Natural killer cell (primary cell): ENCODE measurements around the gene CACNA1D. TPM values are rescaled to one million over a fixed set of nuclear protein-coding genes. Genes with fewer than 3 reads are reported as not detected.

Source experiments
- ATAC-seq, 3 donors: fragments of 150-1000 bp in 2 of 3; fragments of 200-7000 bp in 1 of 3; cut with Tn5 transposase; 1 replicate in 1 of 3; 2 replicates in 2 of 3; pipeline ENCODE4 v1.10.0; 2021; ENCODE audit warnings: mild to moderate bottlenecking in 2 of 3, moderate library complexity in 2 of 3
- DNase-seq, 2 donors: peaks; one replicate each; pipeline versions ENCODE4 v3.0.0 to v3.0.0-alpha.2; 2013 to 2021; ENCODE audit warnings: mixed read lengths in 1 of 2
- H3K27ac ChIP-seq: one replicate; pipeline ENCODE4 v1.5.1; 2013; ENCODE audit warnings: mild to moderate bottlenecking, low read length
- H3K27me3 ChIP-seq: one replicate; pipeline ENCODE4 v1.6.1; 2013; ENCODE audit warnings: low read length; ENCODE audit not compliant: control insufficient read depth, insufficient read depth
- H3K36me3 ChIP-seq: one replicate; pipeline ENCODE4 v1.6.1; 2013; ENCODE audit warnings: low read length; ENCODE audit not compliant: control insufficient read depth, insufficient read depth
- H3K4me1 ChIP-seq: one replicate; pipeline ENCODE4 v1.6.1; 2013; ENCODE audit warnings: low read length; ENCODE audit not compliant: control insufficient read depth, insufficient read depth
- H3K4me3 ChIP-seq: one replicate; pipeline ENCODE4 v1.5.1; 2013; ENCODE audit warnings: low read length
- H3K9me3 ChIP-seq: one replicate; pipeline ENCODE4 v1.6.1; 2013; ENCODE audit warnings: low read length; ENCODE audit not compliant: control insufficient read depth, insufficient read depth
- H3K27ac Mint-ChIP-seq, 2 donors: one replicate each; pipeline ENCODE4 v1.8.0; 2022; ENCODE audit warnings: mild to moderate bottlenecking in 2 of 2, mixed read lengths in 2 of 2, moderate library complexity in 1 of 2
- H3K27me3 Mint-ChIP-seq, 2 donors: one replicate each; pipeline ENCODE4 v1.8.0; 2022; ENCODE audit warnings: low read depth in 2 of 2, mixed read lengths in 2 of 2
- H3K36me3 Mint-ChIP-seq: one replicate; pipeline ENCODE4 v1.8.0; 2022; ENCODE audit warnings: mixed read lengths
- H3K4me1 Mint-ChIP-seq, 2 donors: one replicate each; pipeline ENCODE4 v1.8.0; 2022; ENCODE audit warnings: mixed read lengths in 2 of 2
- H3K4me3 Mint-ChIP-seq: one replicate; pipeline ENCODE4 v1.8.0; 2022; ENCODE audit warnings: mild to moderate bottlenecking, moderate library complexity, mixed read lengths
- H3K9me3 Mint-ChIP-seq, 2 donors: one replicate each; pipeline ENCODE4 v1.8.0; 2022; ENCODE audit warnings: mixed read lengths in 2 of 2
- WGBS: methylation state at CpG from one replicate; pipeline ENCODE4 v1.1.7; 2013; ENCODE audit warnings: missing lambda C conversion rate; ENCODE audit not compliant: insufficient coverage; 5-methylcytosine and 5-hydroxymethylcytosine counted together
- intact Hi-C: fragments of 100-400 bp; cut with micrococcal nuclease; formaldehyde crosslinking; loops from one replicate; pipeline ENCODE4 v1.14.2; 2022
- total RNA-seq, 4 donors: library from RNA; stranded (reverse); fragments of 120-200 nt in 1 of 4; gene quantifications; one replicate each; pipeline versions ENCODE4 v1.2.3 to v1.2.4, GENCODE V29; 2013 to 2022
- TF ChIP-seq, protein P1 (sequence below): fragments of 200-600 bp; IDR thresholded peaks from one replicate; pipeline ENCODE4 v1.8.0; 2022; ENCODE audit warnings: antibody characterized with exemption

Gene CACNA1D
- total RNA-seq, 3 donors from 2014 or later (not counting 1 experiment from before 2014, with no cell fraction given) = 0.54 to 10.1 TPM; not detected in 1

DNA sequence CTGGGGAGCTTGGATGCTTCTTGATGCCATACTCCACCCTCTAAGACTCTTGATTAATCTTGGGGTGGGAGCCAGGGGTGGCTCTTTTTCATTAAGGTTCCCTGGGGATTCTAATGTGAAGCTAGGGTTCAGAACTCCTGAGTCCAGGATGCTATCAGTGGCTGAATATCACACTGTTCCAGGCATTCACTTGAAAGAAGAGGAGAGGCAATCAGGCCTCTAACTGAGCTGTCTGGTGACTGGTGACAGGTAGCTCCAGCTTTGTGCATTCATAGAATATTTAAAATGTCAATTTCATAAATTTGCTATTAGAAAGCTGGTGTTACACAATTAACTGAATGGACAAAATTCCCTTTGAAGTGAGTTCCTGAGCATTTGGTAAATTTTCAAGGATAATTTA, 212.8 kb downstream of the CACNA1D start:
- Mint-ChIP-seq H3K4me1 (peaks cover 4 to 5% of the 10 kb centered on the region in 2 donors), H3K27ac (no peak overlapping the region), H3K36me3 (no peaks in the 10 kb centered on the region), H3K27me3 (no peaks in the 10 kb centered on the region), H3K9me3 (no peaks in the 10 kb centered on the region), H3K4me3 (no peak overlapping the region)
- Histone ChIP-seq H3K27me3 (no peaks in the 10 kb centered on the region), H3K4me1 (no peaks in the 10 kb centered on the region), H3K36me3 (no peaks in the 10 kb centered on the region), H3K4me3 (no peak overlapping the region), H3K27ac (no peak overlapping the region), H3K9me3 (no peaks in the 10 kb centered on the region)
- intact Hi-C loops = loop anchor here (5.0 kb wide), 1 partner anchor 595 kb away; no protein-coding TSS in a partner anchor
- DNase-seq = no peak
- ATAC-seq = no peak
- TF ChIP-seq, protein P1, sequence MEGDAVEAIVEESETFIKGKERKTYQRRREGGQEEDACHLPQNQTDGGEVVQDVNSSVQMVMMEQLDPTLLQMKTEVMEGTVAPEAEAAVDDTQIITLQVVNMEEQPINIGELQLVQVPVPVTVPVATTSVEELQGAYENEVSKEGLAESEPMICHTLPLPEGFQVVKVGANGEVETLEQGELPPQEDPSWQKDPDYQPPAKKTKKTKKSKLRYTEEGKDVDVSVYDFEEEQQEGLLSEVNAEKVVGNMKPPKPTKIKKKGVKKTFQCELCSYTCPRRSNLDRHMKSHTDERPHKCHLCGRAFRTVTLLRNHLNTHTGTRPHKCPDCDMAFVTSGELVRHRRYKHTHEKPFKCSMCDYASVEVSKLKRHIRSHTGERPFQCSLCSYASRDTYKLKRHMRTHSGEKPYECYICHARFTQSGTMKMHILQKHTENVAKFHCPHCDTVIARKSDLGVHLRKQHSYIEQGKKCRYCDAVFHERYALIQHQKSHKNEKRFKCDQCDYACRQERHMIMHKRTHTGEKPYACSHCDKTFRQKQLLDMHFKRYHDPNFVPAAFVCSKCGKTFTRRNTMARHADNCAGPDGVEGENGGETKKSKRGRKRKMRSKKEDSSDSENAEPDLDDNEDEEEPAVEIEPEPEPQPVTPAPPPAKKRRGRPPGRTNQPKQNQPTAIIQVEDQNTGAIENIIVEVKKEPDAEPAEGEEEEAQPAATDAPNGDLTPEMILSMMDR = no peak

DNA sequence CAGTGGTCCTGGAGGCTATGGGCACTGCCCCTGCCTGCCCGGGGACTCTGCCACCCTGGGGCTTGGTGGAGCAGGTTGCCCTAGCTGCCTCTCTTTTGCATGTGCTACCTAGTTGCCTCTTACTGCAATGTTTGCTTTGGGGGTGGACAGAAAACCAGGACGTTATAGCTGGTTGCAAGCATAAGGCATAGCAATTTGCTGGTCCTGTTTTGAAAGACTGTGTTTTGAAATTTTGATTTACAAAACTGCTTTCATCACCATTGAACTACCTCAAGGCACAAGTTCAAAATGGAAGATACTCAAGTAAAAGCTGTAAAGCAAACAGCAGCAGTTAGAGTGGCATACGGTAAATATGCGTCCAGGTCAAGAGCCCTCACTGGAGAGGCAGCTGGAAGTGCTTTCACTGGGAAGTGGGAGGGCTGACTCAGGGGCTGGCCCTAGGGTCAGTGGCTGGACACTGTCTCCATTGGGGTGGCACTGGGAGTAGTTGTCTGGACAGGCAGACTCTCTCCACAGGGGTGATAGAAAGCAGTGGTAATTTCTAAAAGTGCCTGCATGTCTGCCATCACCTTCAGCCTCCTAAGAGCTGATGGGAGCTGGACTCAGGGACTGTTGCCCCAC, 213.7 kb downstream of the CACNA1D start:
- 85% methylated on average over 4 of the region's 4 CpGs for WGBS
- Histone ChIP-seq H3K36me3 (no peaks in the 10 kb centered on the region), H3K9me3 (no peaks in the 10 kb centered on the region), H3K27ac (no peak overlapping the region), H3K4me1 (no peaks in the 10 kb centered on the region), H3K4me3 (no peak overlapping the region), H3K27me3 (no peaks in the 10 kb centered on the region)
- no peaks in the 10 kb centered on the region for H3K36me3 Mint-ChIP-seq
- no peaks in the 10 kb centered on the region for H3K27me3 Mint-ChIP-seq
- no peak for ATAC-seq
- intact Hi-C loops = loop anchor here (5.0 kb wide), 1 partner anchor 596 kb away; no protein-coding TSS in a partner anchor
- no peak overlapping the region for H3K4me3 Mint-ChIP-seq
- peaks cover 4 to 5% of the 10 kb centered on the region in 2 donors for H3K4me1 Mint-ChIP-seq
- DNase-seq = no peak
- no peaks in the 10 kb centered on the region for H3K9me3 Mint-ChIP-seq
- H3K27ac Mint-ChIP-seq = no peak overlapping the region
- TF ChIP-seq, protein P1 = no peak

DNA sequence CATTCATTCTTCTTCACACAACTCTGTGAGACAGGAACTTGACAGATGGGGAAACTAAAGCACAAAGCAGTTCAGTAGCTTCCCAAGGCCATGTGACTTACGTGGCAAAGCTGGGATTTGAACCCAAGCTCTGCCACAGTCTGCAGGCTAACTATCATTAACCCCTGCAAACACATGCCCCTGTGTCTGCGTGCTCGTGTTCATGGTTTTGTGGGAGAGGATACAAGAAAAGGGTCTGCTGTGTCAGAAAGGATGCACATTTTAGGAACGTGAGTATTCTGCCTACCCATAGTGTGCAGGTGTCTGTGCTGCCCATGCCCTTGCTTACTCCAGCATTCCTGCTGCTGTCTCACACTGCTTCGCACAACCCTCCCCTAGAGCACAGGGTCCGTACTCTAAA, 214.8 kb downstream of the CACNA1D start:
- DNase-seq = no peak
- no peaks in the 10 kb centered on the region for H3K9me3 Mint-ChIP-seq
- H3K27ac Mint-ChIP-seq = no peak overlapping the region
- TF ChIP-seq, protein P1 = no peak
- Histone ChIP-seq H3K4me3 (no peak overlapping the region), H3K27ac (no peak overlapping the region), H3K36me3 (no peaks in the 10 kb centered on the region), H3K9me3 (no peaks in the 10 kb centered on the region), H3K4me1 (no peaks in the 10 kb centered on the region), H3K27me3 (no peaks in the 10 kb centered on the region)
- no peaks in the 10 kb centered on the region for H3K36me3 Mint-ChIP-seq
- H3K4me3 Mint-ChIP-seq = no peak overlapping the region
- H3K27me3 Mint-ChIP-seq = no peaks in the 10 kb centered on the region
- intact Hi-C loops = loop anchor here (5.0 kb wide), 1 partner anchor 597 kb away; no protein-coding TSS in a partner anchor
- no peak for ATAC-seq
- H3K4me1 Mint-ChIP-seq = peaks cover 4 to 5% of the 10 kb centered on the region in 2 donors
- WGBS = 97% methylated on average over 6 of the region's 6 CpGs
